ENCODE results near the gene MYO9A. TPM values are rescaled to one million over a fixed set of nuclear protein-coding genes. Genes with fewer than 3 reads are reported as not detected.

MYO9A gene
- total RNA-seq, 2 donors from 2014 or later, result 12.9 to 27.8 TPM

GRCh38 chr15:71813723-71814470 is 304.1 kb downstream of the MYO9A start:
- intact Hi-C loops (cut with DNase I), result no loop called here
- no peaks in the 10 kb centered on the region for H3K9me3 ChIP-seq
- no peak overlapping the region for H3K4me3 ChIP-seq
- H3K27ac ChIP-seq, result no peak overlapping the region
- H3K4me1 ChIP-seq, result no peaks in the 10 kb centered on the region
- no peak for ATAC-seq
- no peak for DNase-seq
- H3K27me3 ChIP-seq, result no peaks in the 10 kb centered on the region
- TF ChIP-seq, protein P1, sequence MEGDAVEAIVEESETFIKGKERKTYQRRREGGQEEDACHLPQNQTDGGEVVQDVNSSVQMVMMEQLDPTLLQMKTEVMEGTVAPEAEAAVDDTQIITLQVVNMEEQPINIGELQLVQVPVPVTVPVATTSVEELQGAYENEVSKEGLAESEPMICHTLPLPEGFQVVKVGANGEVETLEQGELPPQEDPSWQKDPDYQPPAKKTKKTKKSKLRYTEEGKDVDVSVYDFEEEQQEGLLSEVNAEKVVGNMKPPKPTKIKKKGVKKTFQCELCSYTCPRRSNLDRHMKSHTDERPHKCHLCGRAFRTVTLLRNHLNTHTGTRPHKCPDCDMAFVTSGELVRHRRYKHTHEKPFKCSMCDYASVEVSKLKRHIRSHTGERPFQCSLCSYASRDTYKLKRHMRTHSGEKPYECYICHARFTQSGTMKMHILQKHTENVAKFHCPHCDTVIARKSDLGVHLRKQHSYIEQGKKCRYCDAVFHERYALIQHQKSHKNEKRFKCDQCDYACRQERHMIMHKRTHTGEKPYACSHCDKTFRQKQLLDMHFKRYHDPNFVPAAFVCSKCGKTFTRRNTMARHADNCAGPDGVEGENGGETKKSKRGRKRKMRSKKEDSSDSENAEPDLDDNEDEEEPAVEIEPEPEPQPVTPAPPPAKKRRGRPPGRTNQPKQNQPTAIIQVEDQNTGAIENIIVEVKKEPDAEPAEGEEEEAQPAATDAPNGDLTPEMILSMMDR (IDR thresholded peaks at IDR 0.05), result no peak
- TF ChIP-seq POLR2A (IDR thresholded peaks at IDR 0.05), result no peak
- H3K36me3 ChIP-seq (replicated peaks in 1 of 2; ENCODE audit: insufficient read depth in 1 of 2, low read depth in 2 of 2), result no peaks in the 10 kb centered on the region
- 45 to 83% methylated on average over 2 to 9 of the region's 9 CpGs for WGBS, 2 donors

- Histone ChIP-seq H3K4me3 (no peak overlapping the region), H3K27ac (no peak overlapping the region), H3K36me3 (replicated peaks in 1 of 2; ENCODE audit: insufficient read depth in 1 of 2, low read depth in 2 of 2) (no peaks in the 10 kb centered on the region), H3K9me3 (no peaks in the 10 kb centered on the region), H3K4me1 (no peaks in the 10 kb centered on the region), H3K27me3 (no peaks in the 10 kb centered on the region)
- TF ChIP-seq, protein P1 (IDR thresholded peaks at IDR 0.05), result no peak
- no peak for TF ChIP-seq POLR2A (IDR thresholded peaks at IDR 0.05)
- no peak for ATAC-seq
- no peak for DNase-seq
- 80 to 87% methylated on average over 13 to 16 of the region's 16 CpGs for WGBS, 2 donors
- intact Hi-C loops (cut with DNase I), result no loop called here
Measured at GRCh38 chr15:71812966-71813722, 304.8 kb downstream of the MYO9A start.

DNA sequence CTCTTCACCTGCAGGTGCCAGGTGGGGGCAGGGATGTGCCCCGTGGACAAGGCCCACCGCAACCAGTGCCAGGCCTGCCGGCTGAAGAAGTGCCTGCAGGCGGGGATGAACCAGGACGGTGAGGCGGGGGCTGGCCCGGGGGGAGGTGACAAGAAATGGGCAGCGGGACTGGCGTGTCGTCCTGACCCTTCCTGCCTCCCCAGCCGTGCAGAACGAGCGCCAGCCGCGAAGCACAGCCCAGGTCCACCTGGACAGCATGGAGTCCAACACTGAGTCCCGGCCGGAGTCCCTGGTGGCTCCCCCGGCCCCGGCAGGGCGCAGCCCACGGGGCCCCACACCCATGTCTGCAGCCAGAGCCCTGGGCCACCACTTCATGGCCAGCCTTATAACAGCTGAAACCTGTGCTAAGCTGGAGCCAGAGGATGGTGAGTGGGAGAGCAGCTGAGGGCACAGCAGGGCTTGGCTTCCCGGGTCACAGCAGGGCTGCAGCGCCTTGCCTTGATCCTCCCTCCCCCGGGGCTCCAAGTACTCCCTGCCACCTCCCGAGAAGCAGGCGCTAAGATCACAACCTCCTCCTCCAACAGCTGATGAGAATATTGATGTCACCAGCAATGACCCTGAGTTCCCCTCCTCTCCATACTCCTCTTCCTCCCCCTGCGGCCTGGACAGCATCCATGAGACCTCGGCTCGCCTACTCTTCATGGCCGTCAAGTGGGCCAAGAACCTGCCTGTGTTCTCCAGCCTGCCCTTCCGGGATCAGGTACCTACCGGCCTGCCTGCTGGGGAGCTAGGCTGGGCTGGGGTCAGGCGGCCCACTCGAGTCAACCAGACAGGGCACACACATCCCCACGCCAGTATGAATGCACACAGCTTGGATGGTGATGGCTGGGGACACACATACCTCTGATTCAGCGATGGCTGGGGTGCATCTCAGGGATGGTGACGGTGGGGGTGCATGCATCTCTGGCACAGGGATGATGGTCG is 305.9 kb downstream of the MYO9A start:
- no peaks in the 10 kb centered on the region for H3K9me3 ChIP-seq
- ATAC-seq (no peak), DNase-seq (no peak)
- TF ChIP-seq, protein P1 (IDR thresholded peaks at IDR 0.05), result no peak
- TF ChIP-seq POLR2A (IDR thresholded peaks at IDR 0.05), result no peak
- H3K4me3 ChIP-seq, result no peak overlapping the region
- no peaks in the 10 kb centered on the region for H3K36me3 ChIP-seq (replicated peaks in 1 of 2; ENCODE audit: insufficient read depth in 1 of 2, low read depth in 2 of 2)
- 74 to 76% methylated on average over 24 to 34 of the region's 38 CpGs for WGBS, 2 donors
- intact Hi-C loops (cut with DNase I), result no loop called here
- H3K27me3 ChIP-seq, result no peaks in the 10 kb centered on the region
- no peak overlapping the region for H3K27ac ChIP-seq
- H3K4me1 ChIP-seq, result no peaks in the 10 kb centered on the region

GRCh38 chr15:71811036-71811736 is 306.8 kb downstream of the MYO9A start:
- ATAC-seq, result no peak
- TF ChIP-seq, protein P1 (IDR thresholded peaks at IDR 0.05), result no peak
- TF ChIP-seq POLR2A (IDR thresholded peaks at IDR 0.05), result no peak
- Histone ChIP-seq H3K27me3 (no peaks in the 10 kb centered on the region), H3K9me3 (no peaks in the 10 kb centered on the region), H3K4me1 (peaks cover 3% of the 10 kb centered on the region), H3K36me3 (replicated peaks in 1 of 2; ENCODE audit: insufficient read depth in 1 of 2, low read depth in 2 of 2) (no peaks in the 10 kb centered on the region), H3K4me3 (no peak overlapping the region), H3K27ac (no peak overlapping the region)
- intact Hi-C loops (cut with DNase I), result no loop called here
- whole genome bisulfite sequencing, 2 donors, result 76 to 77% methylated on average over 22 to 27 of the region's 27 CpGs
- no peak for DNase-seq

Data from body of pancreas (tissue), 4 donors.